Activated CD4-positive, alpha-beta memory T cell treated with anti-CD3 and anti-CD28 coated beads, Interleukin-2, amount 10 ng/mL, durations not matched to agents 7 days and 5 days (primary cell): ENCODE results near the gene OVOL3. TPM values are rescaled to one million over a fixed set of nuclear protein-coding genes. Genes with fewer than 3 reads are reported as not detected.

Experiments
- CTCF ChIA-PET: fragments of 350-600 bp; sonication (Branson Sonifier 250); formaldehyde crosslinking; loops from one replicate; lab custom pipeline; 2021; ENCODE audit warnings: antibody characterized with exemption, inconsistent platforms; lab: Charles Lee
- POLR2A ChIA-PET: fragments of 350-600 bp; sonication (Branson Sonifier 250); formaldehyde crosslinking; loops from one replicate; lab custom pipeline; 2021; ENCODE audit warnings: antibody characterized with exemption; lab: Charles Lee
- DNase-seq: peaks from one replicate; pipeline ENCODE4 v3.0.0-alpha.2; 2020
- H3K27ac Mint-ChIP-seq: one replicate; pipeline ENCODE4 v1.8.0; 2021; ENCODE audit warnings: mild to moderate bottlenecking, mixed read lengths
- H3K27me3 Mint-ChIP-seq: one replicate; pipeline ENCODE4 v1.8.0; 2021; ENCODE audit warnings: mixed read lengths
- H3K36me3 Mint-ChIP-seq: one replicate; pipeline ENCODE4 v1.8.0; 2021; ENCODE audit warnings: low read depth, mixed read lengths
- H3K4me1 Mint-ChIP-seq: one replicate; pipeline ENCODE4 v1.8.0; 2021; ENCODE audit warnings: mixed read lengths
- H3K4me3 Mint-ChIP-seq: one replicate; pipeline ENCODE4 v1.8.0; 2021; ENCODE audit warnings: mild to moderate bottlenecking, mixed read lengths
- H3K9me3 Mint-ChIP-seq: one replicate; pipeline ENCODE4 v1.8.0; 2021; ENCODE audit warnings: mixed read lengths
- total RNA-seq, 2 experiments: library from RNA; stranded (reverse); gene quantifications; one replicate each; pipeline ENCODE4 v1.2.3, GENCODE V29; 2021

The OVOL3 gene
- total RNA-seq, 2 experiments from 2014 or later, result not detected

GRCh38 chr19:36106441-36106840 is 4.5 kb upstream of the OVOL3 start:
- no peak overlapping the region for H3K4me3 Mint-ChIP-seq
- no peaks in the 10 kb centered on the region for H3K9me3 Mint-ChIP-seq
- CTCF ChIA-PET, result interaction anchor here (0.8 kb wide), 1 partner anchor 21 kb away, joined by 3 read pairs; no protein-coding TSS in a partner anchor
- H3K4me1 Mint-ChIP-seq, result no peaks in the 10 kb centered on the region
- POLR2A ChIA-PET, result interaction anchor here (0.6 to 1.0 kb wide), 2 partner anchors 9 to 153 kb away, joined by 3 read pairs; partner anchors contain the start of genes POLR2I and TBCB
- H3K27ac Mint-ChIP-seq, result no peak overlapping the region
- H3K36me3 Mint-ChIP-seq, result peaks cover 28% of the 10 kb centered on the region
- no peaks in the 10 kb centered on the region for H3K27me3 Mint-ChIP-seq
- DNase-seq, result no peak

DNA sequence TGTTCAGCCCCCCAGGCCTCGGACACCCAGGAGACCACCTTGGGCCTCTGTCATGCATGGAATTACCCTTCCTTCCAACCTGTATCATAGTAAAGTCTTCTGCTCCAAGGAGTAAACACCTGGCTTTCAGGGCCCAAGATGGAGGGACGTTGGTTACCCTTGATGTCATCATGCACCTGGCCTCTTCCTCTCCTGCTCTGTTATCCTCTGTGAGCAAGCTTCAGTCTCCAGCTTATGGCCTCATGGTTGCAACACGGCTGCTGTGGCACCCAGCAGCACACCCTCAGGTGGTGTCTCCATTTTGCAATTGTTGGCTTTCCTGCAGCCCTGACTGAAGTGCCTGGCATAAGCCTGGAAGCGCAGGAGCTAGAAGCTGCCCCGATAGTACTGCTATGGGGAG is 4.0 kb upstream of the OVOL3 start:
- no peak for DNase-seq
- H3K4me1 Mint-ChIP-seq, result no peaks in the 10 kb centered on the region
- ChIA-PET POLR2A (interaction anchor here (0.6 to 1.0 kb wide), 2 partner anchors 8 to 154 kb away, joined by 3 read pairs; partner anchors contain the start of genes POLR2I and TBCB), CTCF (interaction anchor here (0.8 kb wide), 1 partner anchor 21 kb away, joined by 3 read pairs; no protein-coding TSS in a partner anchor)
- H3K9me3 Mint-ChIP-seq, result no peaks in the 10 kb centered on the region
- H3K4me3 Mint-ChIP-seq, result no peak overlapping the region
- peaks cover 28% of the 10 kb centered on the region for H3K36me3 Mint-ChIP-seq
- H3K27me3 Mint-ChIP-seq, result no peaks in the 10 kb centered on the region
- H3K27ac Mint-ChIP-seq, result no peak overlapping the region

- no peak overlapping the region for H3K27ac Mint-ChIP-seq
- POLR2A ChIA-PET, result no interaction called here
- H3K4me3 Mint-ChIP-seq, result no peak overlapping the region
- no peak for DNase-seq
- peaks cover 28% of the 10 kb centered on the region for H3K36me3 Mint-ChIP-seq
- peaks cover 8% of the 10 kb centered on the region for H3K4me1 Mint-ChIP-seq
- no peaks in the 10 kb centered on the region for H3K9me3 Mint-ChIP-seq
- CTCF ChIA-PET, result no interaction called here
- no peaks in the 10 kb centered on the region for H3K27me3 Mint-ChIP-seq
Observed at GRCh38 chr19:36108684-36109083, 2.3 kb upstream of the OVOL3 start.

GRCh38 chr19:36111200-36111539 is 227 bp downstream of the OVOL3 start:
- no peak overlapping the region for H3K4me3 Mint-ChIP-seq
- no peak overlapping the region for H3K27ac Mint-ChIP-seq
- DNase-seq, result no peak
- peaks cover 21% of the 10 kb centered on the region for H3K4me1 Mint-ChIP-seq
- CTCF ChIA-PET, result no interaction called here
- peaks cover 27% of the 10 kb centered on the region for H3K36me3 Mint-ChIP-seq
- no peaks in the 10 kb centered on the region for H3K9me3 Mint-ChIP-seq
- POLR2A ChIA-PET, result no interaction called here
- H3K27me3 Mint-ChIP-seq, result no peaks in the 10 kb centered on the region

GRCh38 chr19:36112678-36113077 is 1.7 kb downstream of the OVOL3 start:
- peaks cover 34% of the 10 kb centered on the region for H3K4me1 Mint-ChIP-seq
- H3K36me3 Mint-ChIP-seq, result peaks cover 28% of the 10 kb centered on the region
- H3K27ac Mint-ChIP-seq, result peak overlapping the region; percentile 60
- H3K4me3 Mint-ChIP-seq, result peak overlapping the region; percentile 92
- no peaks in the 10 kb centered on the region for H3K27me3 Mint-ChIP-seq
- no peaks in the 10 kb centered on the region for H3K9me3 Mint-ChIP-seq
- ChIA-PET CTCF (no interaction called here), POLR2A (interaction anchor here (1.2 kb wide), 1 partner anchor 27 kb away, joined by 3 read pairs; the partner anchor contains the start of gene CAPNS1)
- DNase-seq, result no peak

- H3K4me1 Mint-ChIP-seq, result peaks cover 41% of the 10 kb centered on the region
- no peaks in the 10 kb centered on the region for H3K27me3 Mint-ChIP-seq
- CTCF ChIA-PET, result interaction anchor here (2.1 kb wide), 1 partner anchor 14 kb away, joined by 23 read pairs; no protein-coding TSS in a partner anchor
- H3K9me3 Mint-ChIP-seq, result no peaks in the 10 kb centered on the region
- no peak for DNase-seq
- H3K4me3 Mint-ChIP-seq, result peak overlapping the region; percentile 92
- POLR2A ChIA-PET, result interaction anchor here (0.6 to 6.2 kb wide), 3 partner anchors 14 to 1793 kb away, joined by 3 to 37 read pairs (median 4); partner anchors contain the start of genes CAPNS1 and WDR87
- H3K36me3 Mint-ChIP-seq, result peaks cover 33% of the 10 kb centered on the region
- no peak overlapping the region for H3K27ac Mint-ChIP-seq
Observed at GRCh38 chr19:36113425-36113824, 2.5 kb downstream of the OVOL3 start.

- H3K9me3 Mint-ChIP-seq, result no peaks in the 10 kb centered on the region
- ChIA-PET CTCF (interaction anchor here (2.1 kb wide), 1 partner anchor 13 kb away, joined by 23 read pairs; no protein-coding TSS in a partner anchor), POLR2A (interaction anchor here (0.6 to 6.2 kb wide), 9 partner anchors 11 to 1792 kb away, joined by 3 to 37 read pairs (median 9); partner anchors contain the start of genes CAPNS1, THAP8, WDR62 and WDR87)
- peak; percentile 37 for DNase-seq
- H3K4me3 Mint-ChIP-seq, result peak overlapping the region; percentile 92
- peaks cover 44% of the 10 kb centered on the region for H3K4me1 Mint-ChIP-seq
- H3K27ac Mint-ChIP-seq, result peak overlapping the region; percentile 95
- H3K27me3 Mint-ChIP-seq, result no peaks in the 10 kb centered on the region
- H3K36me3 Mint-ChIP-seq, result peaks cover 38% of the 10 kb centered on the region
Observed at GRCh38 chr19:36113894-36114720, 3.2 kb downstream of the OVOL3 start.

GRCh38 chr19:36114721-36115452 is 3.9 kb downstream of the OVOL3 start, which contains the start of gene POLR2I:
POLR2I (minus strand) TSS chr19:36114875; CDS start chr19:36114856, 19 bp downstream.
- no peaks in the 10 kb centered on the region for H3K27me3 Mint-ChIP-seq
- peaks cover 43% of the 10 kb centered on the region for H3K36me3 Mint-ChIP-seq
- H3K4me3 Mint-ChIP-seq, result peak within 1 kb of the TSS; percentile 92
- POLR2A ChIA-PET, result interaction anchor here (0.7 to 6.2 kb wide), 20 partner anchors 9 to 735 kb away, joined by 3 to 37 read pairs (median 4); partner anchors contain the start of genes ALKBH6, CAPNS1, THAP8 and WDR62
- H3K9me3 Mint-ChIP-seq, result no peaks in the 10 kb centered on the region
- peaks cover 46% of the 10 kb centered on the region for H3K4me1 Mint-ChIP-seq
- DNase-seq, result peak; percentile 99
- CTCF ChIA-PET, result interaction anchor here (0.7 to 2.1 kb wide), 5 partner anchors 12 to 100 kb away, joined by 3 to 23 read pairs (median 4); no protein-coding TSS in a partner anchor
- peak within 1 kb of the TSS; percentile 95 for H3K27ac Mint-ChIP-seq

GRCh38 chr19:36115453-36116343 is 4.8 kb downstream of the OVOL3 start, which contains the start of gene TBCB:
TBCB (plus strand) TSS chr19:36115468; CDS start chr19:36115561, 93 bp downstream.
- POLR2A ChIA-PET, result interaction anchor here (0.7 to 6.2 kb wide), 21 partner anchors 9 to 734 kb away, joined by 3 to 37 read pairs (median 4); partner anchors contain the start of genes ALKBH6, CAPNS1, THAP8 and WDR62
- CTCF ChIA-PET, result interaction anchor here (0.7 to 2.1 kb wide), 7 partner anchors 12 to 100 kb away, joined by 3 to 23 read pairs (median 4); no protein-coding TSS in a partner anchor
- peak; percentile 90 for DNase-seq
- H3K36me3 Mint-ChIP-seq, result peaks cover 49% of the 10 kb centered on the region
- H3K4me1 Mint-ChIP-seq, result peaks cover 51% of the 10 kb centered on the region
- peak within 1 kb of the TSS; percentile 92 for H3K4me3 Mint-ChIP-seq
- no peaks in the 10 kb centered on the region for H3K9me3 Mint-ChIP-seq
- H3K27ac Mint-ChIP-seq, result peak within 1 kb of the TSS; percentile 95
- no peaks in the 10 kb centered on the region for H3K27me3 Mint-ChIP-seq

DNA sequence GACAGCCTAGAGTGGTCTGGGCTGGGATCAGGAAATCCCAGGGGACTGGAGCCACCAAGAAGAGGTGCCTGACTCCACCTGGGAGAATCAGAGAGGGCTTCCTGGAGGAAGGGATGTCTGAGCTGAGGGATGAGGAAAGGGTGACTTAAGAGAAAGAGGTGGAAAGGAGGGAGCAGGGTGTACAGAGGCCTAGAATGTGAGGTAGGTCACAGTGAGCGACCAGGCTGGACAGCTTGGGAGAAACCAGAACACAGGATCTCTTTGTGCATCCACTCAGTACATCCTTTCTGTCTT is 5.3 kb downstream of the OVOL3 start:
- POLR2A ChIA-PET, result interaction anchor here (1.0 to 6.2 kb wide), 10 partner anchors 8 to 734 kb away, joined by 3 to 37 read pairs (median 8); partner anchors contain the start of genes ALKBH6, CAPNS1, ZNF146 and ZNF345
- no peak for DNase-seq
- Mint-ChIP-seq H3K4me3 (peak overlapping the region; percentile 92), H3K27me3 (no peaks in the 10 kb centered on the region), H3K4me1 (peaks cover 51% of the 10 kb centered on the region), H3K27ac (peak overlapping the region; percentile 95), H3K9me3 (no peaks in the 10 kb centered on the region), H3K36me3 (peaks cover 49% of the 10 kb centered on the region)
- CTCF ChIA-PET, result interaction anchor here (1.0 to 1.7 kb wide), 3 partner anchors 12 to 53 kb away, joined by 3 to 6 read pairs (median 4); no protein-coding TSS in a partner anchor

DNA sequence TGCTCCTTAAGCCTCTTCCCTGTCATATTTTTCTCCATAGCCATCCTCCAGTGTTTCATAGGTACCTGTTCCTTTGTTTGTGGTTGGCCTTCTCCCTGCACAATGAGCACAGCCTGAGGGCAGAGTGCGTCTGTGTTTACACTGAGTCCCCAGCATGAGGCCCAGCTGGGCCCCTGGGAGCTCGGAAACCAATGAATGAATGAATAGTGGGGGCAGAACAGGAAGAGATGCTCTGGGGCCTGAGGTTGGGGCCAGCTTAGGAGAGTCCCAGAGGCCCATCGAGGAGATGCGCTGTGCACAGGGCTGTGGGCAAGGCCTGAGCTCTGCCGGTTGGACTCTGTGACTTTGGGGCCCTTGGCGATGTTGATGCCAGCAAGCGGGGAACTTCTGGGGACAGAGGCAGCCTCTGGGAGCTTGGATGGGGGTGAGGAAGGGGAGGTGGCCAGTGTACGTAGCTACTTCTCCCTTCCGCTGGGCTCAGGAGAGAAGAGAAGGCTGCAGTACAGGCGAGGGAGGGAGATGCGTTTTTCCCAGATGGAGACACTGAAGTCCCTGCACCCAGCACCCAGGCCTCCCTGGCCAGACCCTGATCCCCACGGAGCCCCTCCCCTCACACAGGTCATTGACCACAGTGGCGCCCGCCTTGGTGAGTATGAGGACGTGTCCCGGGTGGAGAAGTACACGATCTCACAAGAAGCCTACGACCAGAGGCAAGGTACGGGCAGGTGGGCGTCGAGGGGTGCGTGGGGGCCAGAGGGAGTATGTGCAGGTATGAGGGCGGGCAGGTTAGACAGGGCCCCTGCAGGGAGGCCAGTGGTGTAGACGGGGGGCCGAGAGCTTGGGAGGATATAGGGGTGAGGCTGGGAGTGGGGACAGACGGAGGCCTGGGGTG is 9.4 kb downstream of the OVOL3 start:
- peaks cover 49% of the 10 kb centered on the region for H3K36me3 Mint-ChIP-seq
- DNase-seq, result no peak
- H3K27me3 Mint-ChIP-seq, result no peaks in the 10 kb centered on the region
- POLR2A ChIA-PET, result no interaction called here
- no peak overlapping the region for H3K27ac Mint-ChIP-seq
- CTCF ChIA-PET, result no interaction called here
- H3K4me1 Mint-ChIP-seq, result peaks cover 33% of the 10 kb centered on the region
- no peaks in the 10 kb centered on the region for H3K9me3 Mint-ChIP-seq
- H3K4me3 Mint-ChIP-seq, result no peak overlapping the region
